SK-N-MC (cell line): Measurements from ENCODE around the gene P2RX3.

Source experiments
- EZH2 ChIP-seq: fragments of 200-600 bp; sonication (generic); IDR thresholded peaks from one replicate; pipeline ENCODE4 v1.6.1; 2017; ENCODE audit warnings: antibody characterized with exemption
- POLR2AphosphoS5 ChIP-seq: IDR thresholded peaks from 2 replicates; pipeline ENCODE4 v1.6.1; 2012; ENCODE audit warnings: mild to moderate bottlenecking, low read depth, low read length, borderline replicate concordance

GRCh38 chr11:57370941-57371340 lies 32.8 kb downstream of the P2RX3 start:
- TF ChIP-seq EZH2 (no peak), POLR2AphosphoS5 (no peak)
